NB4 (cell line): ENCODE measurements around the gene IL3.

Experiments
- DNase-seq: peaks from one replicate; pipeline ENCODE4 v3.0.0; 2010; ENCODE audit warnings: low read depth
- H3K4me3 ChIP-seq: one replicate; pipeline ENCODE4 v1.5.1; 2011; ENCODE audit warnings: mild to moderate bottlenecking, low read depth, low read length, moderate library complexity
- MYC ChIP-seq: IDR thresholded peaks from 2 replicates; pipeline ENCODE4 v1.6.1; 2011; ENCODE audit warnings: low read depth, low read length
- POLR2A ChIP-seq: IDR thresholded peaks from 2 replicates; pipeline ENCODE4 v1.6.1; 2011; ENCODE audit warnings: mild to moderate bottlenecking; ENCODE audit not compliant: insufficient read length; ENCODE audit errors: extremely low read depth
- TF ChIP-seq, protein P1 (sequence below): IDR thresholded peaks from one replicate; pipeline ENCODE4 v1.5.1; 2012; ENCODE audit warnings: low read depth, low read length
- TF ChIP-seq, protein P2 (sequence below): IDR thresholded peaks from 2 replicates; pipeline ENCODE4 v1.6.1; 2011; ENCODE audit warnings: low read depth, low read length

The IL3 gene

DNA sequence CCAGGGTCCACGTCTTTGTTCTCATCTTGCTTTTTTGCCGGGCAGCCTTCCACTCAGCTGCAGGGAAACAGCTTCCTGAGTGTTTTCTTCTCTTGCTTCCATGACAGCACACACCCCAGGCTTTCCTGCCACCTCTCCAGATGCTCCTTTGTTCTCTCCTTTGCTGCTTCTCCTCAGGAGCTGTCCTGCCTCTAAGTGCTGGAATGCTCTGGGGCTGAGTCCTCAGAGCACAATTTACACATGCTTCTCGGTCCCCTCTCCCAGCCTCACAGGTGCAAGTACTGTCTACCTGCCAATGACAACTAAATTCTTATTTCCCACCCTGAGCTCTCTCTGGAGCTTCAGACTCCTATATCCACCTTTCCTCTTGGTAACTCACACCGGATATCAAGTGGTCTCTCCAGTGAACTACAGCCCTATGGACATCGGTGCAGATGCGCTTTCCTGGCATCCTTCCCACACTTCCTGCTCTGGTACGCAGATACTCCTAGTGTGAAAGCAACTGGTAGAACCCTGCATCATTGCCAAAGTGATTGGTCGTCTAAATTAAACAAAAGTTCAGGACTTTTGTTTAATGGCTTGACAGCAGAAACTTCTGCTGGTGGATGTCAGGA, 35.6 kb upstream of the IL3 start:
- no peak overlapping the region for H3K4me3 ChIP-seq
- DNase-seq, result no peak
- TF ChIP-seq POLR2A (no peak), MYC (no peak)
- TF ChIP-seq, protein P1, sequence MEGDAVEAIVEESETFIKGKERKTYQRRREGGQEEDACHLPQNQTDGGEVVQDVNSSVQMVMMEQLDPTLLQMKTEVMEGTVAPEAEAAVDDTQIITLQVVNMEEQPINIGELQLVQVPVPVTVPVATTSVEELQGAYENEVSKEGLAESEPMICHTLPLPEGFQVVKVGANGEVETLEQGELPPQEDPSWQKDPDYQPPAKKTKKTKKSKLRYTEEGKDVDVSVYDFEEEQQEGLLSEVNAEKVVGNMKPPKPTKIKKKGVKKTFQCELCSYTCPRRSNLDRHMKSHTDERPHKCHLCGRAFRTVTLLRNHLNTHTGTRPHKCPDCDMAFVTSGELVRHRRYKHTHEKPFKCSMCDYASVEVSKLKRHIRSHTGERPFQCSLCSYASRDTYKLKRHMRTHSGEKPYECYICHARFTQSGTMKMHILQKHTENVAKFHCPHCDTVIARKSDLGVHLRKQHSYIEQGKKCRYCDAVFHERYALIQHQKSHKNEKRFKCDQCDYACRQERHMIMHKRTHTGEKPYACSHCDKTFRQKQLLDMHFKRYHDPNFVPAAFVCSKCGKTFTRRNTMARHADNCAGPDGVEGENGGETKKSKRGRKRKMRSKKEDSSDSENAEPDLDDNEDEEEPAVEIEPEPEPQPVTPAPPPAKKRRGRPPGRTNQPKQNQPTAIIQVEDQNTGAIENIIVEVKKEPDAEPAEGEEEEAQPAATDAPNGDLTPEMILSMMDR, result no peak
- TF ChIP-seq, protein P2, sequence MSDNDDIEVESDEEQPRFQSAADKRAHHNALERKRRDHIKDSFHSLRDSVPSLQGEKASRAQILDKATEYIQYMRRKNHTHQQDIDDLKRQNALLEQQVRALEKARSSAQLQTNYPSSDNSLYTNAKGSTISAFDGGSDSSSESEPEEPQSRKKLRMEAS, result no peak

DNA sequence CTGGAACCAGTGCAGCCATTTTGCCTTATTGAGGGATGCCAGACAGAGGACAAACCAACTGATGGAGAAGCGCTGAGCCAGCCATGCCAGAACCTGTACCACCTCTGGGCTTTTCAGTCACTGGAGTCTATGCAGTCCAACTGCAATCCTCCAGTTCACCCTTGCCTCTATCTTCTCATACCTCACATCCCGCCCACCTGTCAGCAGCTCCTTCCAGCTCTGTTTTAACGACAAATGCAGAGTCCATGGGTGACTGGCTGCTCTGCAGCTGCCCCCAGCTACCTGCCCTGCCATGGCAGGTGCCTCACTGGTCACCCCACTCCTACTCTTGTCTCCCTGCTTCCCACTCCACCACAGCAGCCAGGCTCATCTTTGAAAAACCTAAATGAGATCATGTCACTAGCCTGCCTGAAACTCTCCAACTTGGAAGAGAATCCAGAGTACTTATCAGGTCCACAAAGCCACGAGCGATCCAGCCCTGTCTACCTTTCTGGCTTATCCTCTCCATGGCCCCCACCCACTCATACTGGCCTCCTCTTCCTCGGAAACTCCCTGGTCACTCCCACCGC, 35.0 kb upstream of the IL3 start:
- TF ChIP-seq POLR2A (no peak), MYC (no peak)
- TF ChIP-seq, protein P2, result no peak
- TF ChIP-seq, protein P1, result no peak

DNA sequence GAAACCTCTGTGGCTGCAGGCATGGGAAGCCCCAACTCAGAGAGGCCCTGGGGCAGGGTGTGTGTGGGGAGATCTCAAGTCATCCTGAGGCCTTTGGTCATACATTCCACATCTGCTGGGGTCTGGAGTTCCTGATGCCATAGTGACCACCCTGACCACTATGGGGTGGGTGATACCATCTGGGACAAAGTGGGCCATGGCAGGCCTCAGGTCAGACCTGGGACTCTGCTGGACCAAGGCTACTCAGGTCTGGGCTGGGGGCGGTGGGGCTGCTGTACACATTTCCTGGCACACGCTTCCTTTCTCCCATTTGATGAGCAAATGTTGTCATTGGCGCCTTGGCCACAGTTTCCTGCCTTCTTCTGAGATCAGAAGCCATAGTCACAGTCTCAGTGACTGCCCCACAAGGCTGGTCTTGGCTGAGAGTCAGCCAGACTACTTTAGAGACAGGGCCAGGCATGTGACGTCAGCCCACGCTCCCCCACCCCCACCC, 33.9 kb upstream of the IL3 start:
- DNase-seq, result no peak
- no peak for TF ChIP-seq MYC
- no peak for TF ChIP-seq POLR2A
- TF ChIP-seq, protein P1, result no peak
- TF ChIP-seq, protein P2, result no peak
- H3K4me3 ChIP-seq, result no peak overlapping the region

More for the DNA sequence above, 35.0 kb upstream of the IL3 start:
- no peak for DNase-seq
- no peak overlapping the region for H3K4me3 ChIP-seq

DNA sequence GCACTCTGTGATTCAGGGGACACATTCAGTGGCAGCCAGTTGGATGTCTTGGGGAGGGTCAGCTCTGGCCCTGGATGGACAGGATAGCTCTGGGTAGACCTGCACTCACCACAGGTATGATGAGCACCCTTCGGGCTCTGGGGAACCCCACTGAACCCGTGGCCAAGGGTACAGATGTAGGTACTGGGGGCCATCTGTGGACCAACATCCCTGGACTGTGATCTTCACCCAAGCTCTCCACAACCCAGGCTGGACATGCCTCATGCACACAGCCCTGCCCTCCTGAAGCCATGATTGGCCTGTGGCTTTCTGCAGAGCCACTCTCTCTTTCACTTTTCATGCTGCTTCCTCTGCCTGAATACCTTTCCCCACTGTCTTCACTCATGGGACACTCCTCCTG, 33.4 kb upstream of the IL3 start:
- TF ChIP-seq, protein P1, result no peak
- TF ChIP-seq, protein P2, result no peak
- TF ChIP-seq MYC (no peak), POLR2A (no peak)
- no peak for DNase-seq

DNA sequence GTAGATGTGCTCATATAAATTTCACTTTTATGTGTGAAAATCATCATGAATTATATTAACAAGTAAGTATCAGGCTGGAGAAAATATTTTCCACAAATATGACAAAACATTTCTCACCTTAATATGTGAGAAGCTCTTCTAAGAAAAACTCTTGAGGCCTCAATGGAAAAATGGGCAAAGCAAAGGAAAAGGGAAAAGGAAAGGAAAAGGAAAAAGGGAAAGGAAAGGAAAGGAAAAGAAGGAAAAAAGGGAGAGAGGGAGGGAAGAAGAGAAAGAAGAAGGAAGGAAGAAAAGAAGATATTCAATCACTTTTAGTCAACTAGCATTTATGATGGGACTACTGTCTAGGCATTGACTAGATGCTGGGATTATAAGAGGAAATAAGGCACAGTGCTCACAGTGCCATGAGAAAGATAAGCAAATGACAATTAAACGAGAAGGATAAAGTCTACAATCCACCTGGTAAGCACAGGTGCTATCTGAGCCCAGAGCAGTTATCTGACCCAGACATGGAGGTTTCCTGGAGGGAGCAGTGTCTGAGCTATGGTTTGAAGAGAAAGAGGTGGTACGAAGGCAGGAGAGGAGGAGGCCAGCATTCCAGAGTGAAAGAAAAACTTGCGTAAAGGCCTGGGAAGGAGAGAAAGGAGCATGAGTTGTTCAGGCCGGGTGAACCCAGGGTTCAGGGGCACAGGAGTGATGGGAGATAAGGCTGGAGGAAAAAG, 30.7 kb upstream of the IL3 start:
- no peak overlapping the region for H3K4me3 ChIP-seq
- TF ChIP-seq, protein P2, result no peak
- TF ChIP-seq, protein P1, result no peak
- TF ChIP-seq MYC, result no peak
- DNase-seq, result no peak

More for the DNA sequence above, 33.4 kb upstream of the IL3 start:
- no peak overlapping the region for H3K4me3 ChIP-seq
